BJ (cell line): ENCODE measurements around the gene TCF23. TPM values are rescaled to one million over a fixed set of nuclear protein-coding genes. Genes with fewer than 3 reads are reported as not detected.

Experiments
- CTCF ChIA-PET: fragments of 350-600 bp; formaldehyde crosslinking; extraction: SDS; loops from one replicate; lab custom pipeline; 2021; ENCODE audit warnings: antibody characterized with exemption, inconsistent platforms; lab: Yijun Ruan, JAX
- POLR2A ChIA-PET: fragments of 300-600 bp; sonication (Branson Sonifier 250); formaldehyde crosslinking; extraction: SDS; loops from one replicate; lab custom pipeline; 2021; ENCODE audit warnings: antibody characterized with exemption; lab: Charles Lee
- DNase-seq: peaks from one replicate; pipeline ENCODE4 v3.0.0-alpha.2; 2011; ENCODE audit warnings: low read depth
- H3K27me3 ChIP-seq: 2 replicates; pipeline ENCODE4 v1.6.0; 2011; ENCODE audit warnings: low read length; ENCODE audit not compliant: control insufficient read depth, insufficient read depth
- H3K36me3 ChIP-seq: 2 replicates; pipeline ENCODE4 v1.5.1; 2011; ENCODE audit warnings: low read length; ENCODE audit not compliant: control insufficient read depth, insufficient read depth
- H3K4me3 ChIP-seq: 2 replicates; pipeline ENCODE4 v1.5.1; 2011; ENCODE audit warnings: low read depth, mild to moderate bottlenecking, control low read depth, low read length
- polyA plus RNA-seq: library from polyadenylated mRNA; depleted of rRNA; stranded (reverse); fragments of >200 nt; gene quantifications from 2 replicates; pipeline ENCODE4 v1.2.3, GENCODE V29; 2011
- TF ChIP-seq, protein P1 (sequence below): IDR thresholded peaks from 2 replicates; pipeline ENCODE4 v1.5.1; 2011; ENCODE audit warnings: low read depth, mild to moderate bottlenecking, control low read depth, inconsistent platforms, low read length, moderate library complexity; ENCODE audit not compliant: insufficient read depth

The TCF23 gene
- polyA plus RNA-seq, 1 experiment: not detected

DNA sequence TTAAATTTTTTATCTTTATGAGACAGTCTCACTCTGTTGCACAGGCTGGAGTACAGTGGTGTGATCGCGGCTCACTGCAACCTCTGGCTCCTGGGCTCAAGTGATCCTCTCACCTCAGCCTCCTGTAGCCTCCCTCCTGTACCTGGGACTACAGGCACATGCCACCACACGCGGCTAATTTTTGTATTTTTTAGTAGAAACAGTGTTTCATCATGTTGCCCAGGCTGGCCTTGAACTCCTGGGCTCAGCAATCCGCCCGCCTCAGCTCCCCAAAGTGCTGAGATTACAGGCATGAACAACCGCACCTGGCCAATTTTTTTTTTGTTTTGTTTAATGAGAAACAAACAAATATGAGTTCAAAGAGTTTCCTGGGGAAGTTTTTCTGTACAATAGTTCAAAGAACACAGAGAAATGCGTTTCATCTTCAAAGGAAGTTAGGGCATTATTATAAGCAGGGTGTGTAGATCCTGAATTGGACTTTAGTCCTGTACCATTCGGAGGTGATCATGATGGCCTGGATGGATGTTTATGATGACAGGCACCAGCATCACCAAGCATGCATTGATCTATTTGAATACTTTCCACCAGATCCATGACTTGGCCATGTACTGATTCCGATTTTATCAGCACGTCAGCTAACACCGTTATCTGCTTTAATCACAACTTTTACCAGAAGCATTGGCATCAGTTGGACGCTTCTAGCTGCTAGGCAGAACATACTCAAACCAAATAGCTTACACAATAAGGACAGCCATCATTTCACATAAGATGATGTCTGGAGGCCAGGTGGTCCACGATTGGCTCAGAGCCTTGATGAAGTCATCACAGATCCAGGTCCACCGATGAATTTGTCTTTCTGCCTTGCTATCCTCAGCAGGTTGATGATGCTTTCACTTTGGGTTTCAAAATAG lies 28.9 kb downstream of the TCF23 start:
- ChIA-PET POLR2A (no interaction called here), CTCF (interaction anchor here (1.6 to 2.9 kb wide), 2 partner anchors 8 to 10 kb away, joined by 3 to 12 read pairs; no protein-coding TSS in a partner anchor)
- no peak for DNase-seq
- Histone ChIP-seq H3K4me3 (no peak overlapping the region), H3K36me3 (no peaks in the 10 kb centered on the region), H3K27me3 (peaks cover 18% of the 10 kb centered on the region)
- TF ChIP-seq, protein P1, sequence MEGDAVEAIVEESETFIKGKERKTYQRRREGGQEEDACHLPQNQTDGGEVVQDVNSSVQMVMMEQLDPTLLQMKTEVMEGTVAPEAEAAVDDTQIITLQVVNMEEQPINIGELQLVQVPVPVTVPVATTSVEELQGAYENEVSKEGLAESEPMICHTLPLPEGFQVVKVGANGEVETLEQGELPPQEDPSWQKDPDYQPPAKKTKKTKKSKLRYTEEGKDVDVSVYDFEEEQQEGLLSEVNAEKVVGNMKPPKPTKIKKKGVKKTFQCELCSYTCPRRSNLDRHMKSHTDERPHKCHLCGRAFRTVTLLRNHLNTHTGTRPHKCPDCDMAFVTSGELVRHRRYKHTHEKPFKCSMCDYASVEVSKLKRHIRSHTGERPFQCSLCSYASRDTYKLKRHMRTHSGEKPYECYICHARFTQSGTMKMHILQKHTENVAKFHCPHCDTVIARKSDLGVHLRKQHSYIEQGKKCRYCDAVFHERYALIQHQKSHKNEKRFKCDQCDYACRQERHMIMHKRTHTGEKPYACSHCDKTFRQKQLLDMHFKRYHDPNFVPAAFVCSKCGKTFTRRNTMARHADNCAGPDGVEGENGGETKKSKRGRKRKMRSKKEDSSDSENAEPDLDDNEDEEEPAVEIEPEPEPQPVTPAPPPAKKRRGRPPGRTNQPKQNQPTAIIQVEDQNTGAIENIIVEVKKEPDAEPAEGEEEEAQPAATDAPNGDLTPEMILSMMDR: no peak

GRCh38 chr2:27178469-27178868 lies 29.7 kb downstream of the TCF23 start:
- POLR2A ChIA-PET: no interaction called here
- Histone ChIP-seq H3K4me3 (no peak overlapping the region), H3K36me3 (no peaks in the 10 kb centered on the region), H3K27me3 (peaks cover 14% of the 10 kb centered on the region)
- CTCF ChIA-PET: interaction anchor here (1.6 to 2.9 kb wide), 2 partner anchors 8 to 11 kb away, joined by 3 to 12 read pairs; no protein-coding TSS in a partner anchor
- no peak for DNase-seq
- TF ChIP-seq, protein P1: no peak

DNA sequence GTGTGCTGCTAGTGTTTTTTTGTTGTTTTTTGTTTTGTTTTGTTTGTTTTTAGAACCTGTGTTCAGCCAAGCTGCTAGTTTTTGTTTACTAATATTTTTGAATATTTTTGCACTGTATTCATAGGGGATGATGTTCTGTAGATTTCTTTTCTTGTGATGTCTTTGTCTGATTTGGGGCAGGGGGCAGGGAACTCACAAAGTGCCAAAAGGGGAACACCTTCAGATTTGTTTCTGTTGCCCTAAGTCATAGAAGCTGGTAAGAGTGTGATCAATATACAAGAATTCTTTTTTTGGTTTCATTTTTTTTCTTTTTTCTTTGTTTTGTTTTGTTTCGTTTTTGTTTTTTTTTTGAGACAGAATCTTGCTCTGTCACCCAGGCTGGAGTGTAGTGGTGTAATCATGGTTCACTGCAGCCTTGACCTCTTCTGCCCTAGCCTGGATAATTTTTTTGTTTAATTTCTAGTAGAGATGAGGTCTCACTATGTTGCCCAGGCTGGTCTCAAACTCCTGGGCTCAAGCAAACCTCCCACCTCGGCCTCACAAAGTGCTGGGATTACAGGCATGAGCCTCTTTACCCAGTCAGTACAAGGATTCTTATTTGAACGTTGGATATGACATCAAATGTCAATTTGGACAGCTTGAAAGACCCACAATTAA lies 30.7 kb downstream of the TCF23 start:
- ChIA-PET CTCF (interaction anchor here (0.6 to 2.9 kb wide), 2 partner anchors 9 to 10 kb away, joined by 3 to 12 read pairs; no protein-coding TSS in a partner anchor), POLR2A (interaction anchor here (0.6 kb wide), 1 partner anchor 70 kb away, joined by 7 read pairs; no protein-coding TSS in a partner anchor)
- H3K27me3 ChIP-seq: peaks cover 10% of the 10 kb centered on the region
- no peak overlapping the region for H3K4me3 ChIP-seq
- no peaks in the 10 kb centered on the region for H3K36me3 ChIP-seq
- TF ChIP-seq, protein P1: no peak
- DNase-seq: no peak

GRCh38 chr2:27182346-27182745 lies 33.5 kb downstream of the TCF23 start:
- DNase-seq: no peak
- ChIA-PET CTCF (interaction anchor here (5.2 kb wide), 1 partner anchor 12 kb away, joined by 24 read pairs; no protein-coding TSS in a partner anchor), POLR2A (no interaction called here)
- Histone ChIP-seq H3K36me3 (no peaks in the 10 kb centered on the region), H3K4me3 (no peak overlapping the region), H3K27me3 (peaks cover 1% of the 10 kb centered on the region; the same call in 1 of the 2 replicates)
- TF ChIP-seq, protein P1: no peak

DNA sequence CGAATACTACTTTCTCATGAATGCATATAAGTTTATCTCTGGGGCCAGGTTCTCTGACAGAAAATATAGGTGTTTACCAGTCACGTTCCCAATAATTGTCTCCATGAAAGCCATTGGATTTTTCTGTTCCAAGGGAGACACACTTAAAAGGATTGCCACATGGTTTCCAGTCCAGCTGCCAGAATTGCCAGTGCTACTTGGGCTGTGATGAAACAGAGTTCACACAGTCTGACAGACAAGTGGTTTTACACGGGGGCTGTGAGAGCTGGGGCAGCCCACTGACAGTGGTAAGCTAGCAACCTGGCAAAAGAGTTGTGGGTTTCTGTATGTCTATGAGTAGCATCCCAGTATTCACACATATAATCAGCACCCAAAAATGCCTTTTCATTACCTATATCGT lies 35.3 kb downstream of the TCF23 start:
- DNase-seq: no peak
- TF ChIP-seq, protein P1: no peak
- H3K27me3 ChIP-seq: no peaks in the 10 kb centered on the region
- H3K36me3 ChIP-seq: no peaks in the 10 kb centered on the region
- POLR2A ChIA-PET: no interaction called here
- H3K4me3 ChIP-seq: no peak overlapping the region
- CTCF ChIA-PET: interaction anchor here (0.8 to 5.2 kb wide), 3 partner anchors 9 to 23 kb away, joined by 3 to 24 read pairs (median 3); no protein-coding TSS in a partner anchor
